Measurements from ENCODE around the gene DNMT1.

DNMT1 gene

GRCh38 chr19:10089801-10090375 lies 104.9 kb downstream of the DNMT1 start:
- Mint-ChIP-seq H3K4me3 (no peak overlapping the region), H3K4me1 (peaks cover 26% of the 10 kb centered on the region), H3K36me3 (ENCODE audit: insufficient read depth) (peaks cover 25% of the 10 kb centered on the region), H3K27ac (ENCODE audit: low read depth) (no peak overlapping the region), H3K9me3 (no peaks in the 10 kb centered on the region), H3K27me3 (no peaks in the 10 kb centered on the region)
- DNase-seq (ENCODE audit: low spot score in 2 of 2) (no peak), ATAC-seq (replicated peaks; ENCODE audit: extremely low read depth, poor library complexity, severe bottlenecking) (no peak)

- Mint-ChIP-seq H3K36me3 (ENCODE audit: insufficient read depth) (peaks cover 20% of the 10 kb centered on the region), H3K9me3 (no peaks in the 10 kb centered on the region), H3K27ac (ENCODE audit: low read depth) (no peak overlapping the region), H3K27me3 (no peaks in the 10 kb centered on the region), H3K4me3 (no peak overlapping the region), H3K4me1 (peaks cover 26% of the 10 kb centered on the region)
- ATAC-seq (replicated peaks; ENCODE audit: extremely low read depth, poor library complexity, severe bottlenecking) (no peak), DNase-seq (ENCODE audit: low spot score in 2 of 2) (no peak)
Observed at GRCh38 chr19:10088949-10089554, 105.7 kb downstream of the DNMT1 start.

GRCh38 chr19:10087296-10088061 lies 107.3 kb downstream of the DNMT1 start:
- Mint-ChIP-seq H3K9me3 (no peaks in the 10 kb centered on the region), H3K27ac (ENCODE audit: low read depth) (peak overlapping the region; percentile 35), H3K4me1 (peaks cover 20% of the 10 kb centered on the region), H3K36me3 (ENCODE audit: insufficient read depth) (peaks cover 19% of the 10 kb centered on the region), H3K27me3 (no peaks in the 10 kb centered on the region), H3K4me3 (peak overlapping the region; percentile 88)
- ATAC-seq (replicated peaks; ENCODE audit: extremely low read depth, poor library complexity, severe bottlenecking) (no peak), DNase-seq (ENCODE audit: low spot score in 2 of 2) (no peak)

- DNase-seq (ENCODE audit: low spot score in 2 of 2): no peak
- Mint-ChIP-seq H3K27ac (ENCODE audit: low read depth) (peak overlapping the region; percentile 88), H3K27me3 (no peaks in the 10 kb centered on the region), H3K4me1 (peaks cover 15% of the 10 kb centered on the region), H3K9me3 (no peaks in the 10 kb centered on the region), H3K36me3 (ENCODE audit: insufficient read depth) (peaks cover 17% of the 10 kb centered on the region), H3K4me3 (peak overlapping the region; percentile 88)
- ATAC-seq (replicated peaks; ENCODE audit: extremely low read depth, poor library complexity, severe bottlenecking): no peak
Observed at GRCh38 chr19:10086591-10087192, 108.1 kb downstream of the DNMT1 start.

GRCh38 chr19:10085641-10086590 lies 108.8 kb downstream of the DNMT1 start, which contains the start of gene SHFL:
Gene SHFL (plus strand): TSS chr19:10086317. CDS start chr19:10086428, 111 bp downstream.
- H3K27me3 Mint-ChIP-seq: no peaks in the 10 kb centered on the region
- ATAC-seq (replicated peaks; ENCODE audit: extremely low read depth, poor library complexity, severe bottlenecking) (peak; percentile 93), DNase-seq (ENCODE audit: low spot score in 2 of 2) (peak; percentile 70 to 73)
- no peaks in the 10 kb centered on the region for H3K9me3 Mint-ChIP-seq
- peaks cover 12% of the 10 kb centered on the region for H3K4me1 Mint-ChIP-seq
- peak within 1 kb of the TSS; percentile 88 for H3K27ac Mint-ChIP-seq (ENCODE audit: low read depth)
- peak within 1 kb of the TSS; percentile 88 for H3K4me3 Mint-ChIP-seq
- peaks cover 13% of the 10 kb centered on the region for H3K36me3 Mint-ChIP-seq (ENCODE audit: insufficient read depth)

- no peaks in the 10 kb centered on the region for H3K27me3 Mint-ChIP-seq
- no peak for DNase-seq (ENCODE audit: low spot score in 2 of 2)
- peaks cover 8% of the 10 kb centered on the region for H3K36me3 Mint-ChIP-seq (ENCODE audit: insufficient read depth)
- H3K27ac Mint-ChIP-seq (ENCODE audit: low read depth): peak overlapping the region; percentile 88
- no peaks in the 10 kb centered on the region for H3K9me3 Mint-ChIP-seq
- ATAC-seq (replicated peaks; ENCODE audit: extremely low read depth, poor library complexity, severe bottlenecking): no peak
- peaks cover 12% of the 10 kb centered on the region for H3K4me1 Mint-ChIP-seq
- peak overlapping the region; percentile 88 for H3K4me3 Mint-ChIP-seq
Observed at GRCh38 chr19:10084803-10085202, 110.0 kb downstream of the DNMT1 start.

- peaks cover 5% of the 10 kb centered on the region for H3K36me3 Mint-ChIP-seq (ENCODE audit: insufficient read depth)
- no peak overlapping the region for H3K27ac Mint-ChIP-seq (ENCODE audit: low read depth)
- no peaks in the 10 kb centered on the region for H3K9me3 Mint-ChIP-seq
- DNase-seq (ENCODE audit: low spot score in 2 of 2) (no peak), ATAC-seq (replicated peaks; ENCODE audit: extremely low read depth, poor library complexity, severe bottlenecking) (no peak)
- H3K4me3 Mint-ChIP-seq: no peak overlapping the region
- no peaks in the 10 kb centered on the region for H3K27me3 Mint-ChIP-seq
- peaks cover 12% of the 10 kb centered on the region for H3K4me1 Mint-ChIP-seq
Observed at GRCh38 chr19:10083911-10084310, 110.8 kb downstream of the DNMT1 start.
